Heart right ventricle (tissue), 16 donors: ENCODE results near the gene ITGA8. TPM values are rescaled to one million over a fixed set of nuclear protein-coding genes. Genes with fewer than 3 reads are reported as not detected.

Source experiments
- ATAC-seq, 8 donors: fragments of 200-7000 bp; cut with Tn5 transposase; one replicate each; pipeline ENCODE4 v1.9.1; 2020; ENCODE audit warnings: mild to moderate bottlenecking in 8 of 8, moderate library complexity in 8 of 8, moderate number of reproducible peaks in 1 of 8
- DNase-seq, 2 donors: peaks; one replicate each; pipeline ENCODE4 v3.0.0-alpha.2; 2020
- H3K27ac ChIP-seq, 10 donors: fragments of 200-600 bp; sonication (generic) in 2 of 10; one replicate each; pipeline versions ENCODE4 v1.5.0 to v1.8.0; 2020 to 2022; ENCODE audit warnings: mild to moderate bottlenecking in 3 of 10
- H3K27me3 ChIP-seq, 7 donors: fragments of 200-600 bp; one replicate each; pipeline ENCODE4 v1.8.0; 2021 to 2022; ENCODE audit warnings: mild to moderate bottlenecking in 2 of 7
- H3K36me3 ChIP-seq, 9 donors: fragments of 200-600 bp; sonication (generic) in 1 of 9; one replicate each; pipeline versions ENCODE4 v1.5.0 to v1.8.0; 2020 to 2022; ENCODE audit warnings: mild to moderate bottlenecking in 2 of 9
- H3K4me1 ChIP-seq, 9 donors: fragments of 200-600 bp; sonication (generic) in 1 of 9; one replicate each; pipeline versions ENCODE4 v1.5.0 to v1.8.0; 2020 to 2022; ENCODE audit warnings: mild to moderate bottlenecking in 4 of 9
- H3K4me3 ChIP-seq, 10 donors: fragments of 200-600 bp; sonication (generic) in 2 of 10; one replicate each; pipeline versions ENCODE4 v1.5.0 to v1.8.0; 2020 to 2022; ENCODE audit warnings: mild to moderate bottlenecking in 7 of 10, moderate library complexity in 2 of 10
- H3K9me3 ChIP-seq, 11 donors: fragments of 200-600 bp in 10 of 11; sonication (generic) in 2 of 11; one replicate each; pipeline versions ENCODE4 v1.5.0 to v1.8.0; 2013 to 2022; ENCODE audit warnings: mild to moderate bottlenecking in 2 of 11, control low read depth in 1 of 11, moderate library complexity in 1 of 11
- WGBS, 2 donors: extraction: QIAGEN DNeasy Blood & Tissue Kit; methylation state at CpG; one replicate each; pipeline ENCODE4 v1.1.7; 2013; ENCODE audit warnings: inconsistent platforms in 1 of 2; 5-methylcytosine and 5-hydroxymethylcytosine counted together
- intact Hi-C, 10 donors: fragments of 100-400 bp; cut with DNase I; formaldehyde crosslinking; loops; one replicate each; pipeline versions ENCODE4 v1.11.1 to v1.14.2; 2022
- polyA plus RNA-seq, 2 donors: library from polyadenylated mRNA; stranded (reverse); fragments of 200-250 nt; gene quantifications; one replicate each; pipeline ENCODE4 v1.2.3, GENCODE V29; 2013
- total RNA-seq, 10 donors: library from RNA; stranded (reverse); fragmentation: NEBNext Ultra II Directional in 3 of 10; extraction: Animal tissue kit (Norgen Biotek cat#: 25700) in 3 of 10; gene quantifications; one replicate each; pipeline versions ENCODE4 v1.2.1 to v1.2.4, GENCODE V29; 2021 to 2023
- TF ChIP-seq, protein P1 (sequence below), 9 donors: fragments of 200-600 bp; sonication (generic) in 2 of 9; IDR thresholded peaks; one replicate each; pipeline versions ENCODE4 v1.5.0 to v1.8.0; 2021 to 2022; ENCODE audit warnings: antibody characterized with exemption in 9 of 9, mild to moderate bottlenecking in 5 of 9, moderate library complexity in 1 of 9
- donor health status: Arrhythmogenic right ventricular cardiomyopathy.
- donor health status: ischemic (EF 13 %, LVEDD 7.1; RV severe dilation, severe dysfunction).
- donor health status: healthy with polysubstance abuse.
- donor health status: DM: no; HTN: yes; CAD: no.
- donor health status: DM: no; HTN: no; CAD: no.
- donor health status: ischemic (EF 25% LVEDD 6.9; RV normal size, moderate dysfunction).
- donor health status: ischemic (EF 25% LVEDD 5.7; RV mildly dilated, moderate dysfunction).
- donor health status: healthy.
- donor health status: DM: yes; HTN: yes; CAD: no.
- donor health status: Ischemic cardiomyopathy.
- donor health status: ischemic (EF 35%, LVEDD 5.7; RV mildly dilated, moderate dysfunction).
- donor health status: nonischemic (EF 11% LVEDD 7.7; RV severe dilation, severe dysfunction).
- donor health status: DM: yes; HTN: yes; CAD: no.
- donor health status: PGD.
- donor health status: ischemic (EF 29% LVEDD 5.4; RV normal size, mild dysfunction).
- donor health status: nonischemic (EF 23%, LVEDD 6.1; RV moderate dilation, normal function).

The ITGA8 gene
- total and polyA plus RNA-seq, 12 donors, result 0.62 to 4.2 (median 2.1) TPM

- no peak for ATAC-seq
- Histone ChIP-seq H3K36me3 (no peaks in the 10 kb centered on the region), H3K4me1 (no peaks in the 10 kb centered on the region), H3K27ac (no peak overlapping the region), H3K4me3 (no peak overlapping the region), H3K27me3 (no peaks in the 10 kb centered on the region), H3K9me3 (no peaks in the 10 kb centered on the region)
- intact Hi-C loops, result no loop called here
- no peak for DNase-seq
- TF ChIP-seq, protein P1, sequence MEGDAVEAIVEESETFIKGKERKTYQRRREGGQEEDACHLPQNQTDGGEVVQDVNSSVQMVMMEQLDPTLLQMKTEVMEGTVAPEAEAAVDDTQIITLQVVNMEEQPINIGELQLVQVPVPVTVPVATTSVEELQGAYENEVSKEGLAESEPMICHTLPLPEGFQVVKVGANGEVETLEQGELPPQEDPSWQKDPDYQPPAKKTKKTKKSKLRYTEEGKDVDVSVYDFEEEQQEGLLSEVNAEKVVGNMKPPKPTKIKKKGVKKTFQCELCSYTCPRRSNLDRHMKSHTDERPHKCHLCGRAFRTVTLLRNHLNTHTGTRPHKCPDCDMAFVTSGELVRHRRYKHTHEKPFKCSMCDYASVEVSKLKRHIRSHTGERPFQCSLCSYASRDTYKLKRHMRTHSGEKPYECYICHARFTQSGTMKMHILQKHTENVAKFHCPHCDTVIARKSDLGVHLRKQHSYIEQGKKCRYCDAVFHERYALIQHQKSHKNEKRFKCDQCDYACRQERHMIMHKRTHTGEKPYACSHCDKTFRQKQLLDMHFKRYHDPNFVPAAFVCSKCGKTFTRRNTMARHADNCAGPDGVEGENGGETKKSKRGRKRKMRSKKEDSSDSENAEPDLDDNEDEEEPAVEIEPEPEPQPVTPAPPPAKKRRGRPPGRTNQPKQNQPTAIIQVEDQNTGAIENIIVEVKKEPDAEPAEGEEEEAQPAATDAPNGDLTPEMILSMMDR (IDR thresholded peaks at IDR 0.05), result no peak
- 75 to 77% methylated on average over 4 of the region's 4 CpGs for WGBS, 2 donors
These were observed 190.9 kb downstream of the ITGA8 start for GRCh38 chr10:15528859-15529239.

DNA sequence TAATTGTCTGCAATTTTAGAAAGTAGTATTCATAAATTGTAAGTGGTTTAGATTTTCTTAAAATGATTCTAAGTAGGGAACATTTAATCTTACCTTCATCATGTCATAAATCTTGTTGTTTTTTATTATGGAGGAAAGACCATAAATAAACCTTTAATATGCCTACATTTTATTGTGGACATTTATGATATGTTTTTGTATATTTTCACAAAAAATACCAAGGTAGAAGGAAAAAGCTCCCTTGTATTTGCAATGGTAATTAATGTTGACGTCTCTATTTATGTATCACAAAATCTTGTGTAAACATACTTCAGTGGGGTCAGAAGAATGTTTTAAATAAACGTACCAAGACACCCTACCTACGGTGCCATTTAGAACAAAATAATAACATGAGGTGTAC, 193.0 kb downstream of the ITGA8 start:
- WGBS, 2 donors, result 45 to 56% methylated on average over 3 of the region's 3 CpGs
- Histone ChIP-seq H3K27ac (no peak overlapping the region), H3K4me3 (no peak overlapping the region), H3K27me3 (no peaks in the 10 kb centered on the region), H3K4me1 (no peaks in the 10 kb centered on the region), H3K36me3 (no peaks in the 10 kb centered on the region), H3K9me3 (no peaks in the 10 kb centered on the region)
- TF ChIP-seq, protein P1 (IDR thresholded peaks at IDR 0.05), result no peak
- DNase-seq (no peak), ATAC-seq (no peak)
- intact Hi-C loops, result no loop called here

DNA sequence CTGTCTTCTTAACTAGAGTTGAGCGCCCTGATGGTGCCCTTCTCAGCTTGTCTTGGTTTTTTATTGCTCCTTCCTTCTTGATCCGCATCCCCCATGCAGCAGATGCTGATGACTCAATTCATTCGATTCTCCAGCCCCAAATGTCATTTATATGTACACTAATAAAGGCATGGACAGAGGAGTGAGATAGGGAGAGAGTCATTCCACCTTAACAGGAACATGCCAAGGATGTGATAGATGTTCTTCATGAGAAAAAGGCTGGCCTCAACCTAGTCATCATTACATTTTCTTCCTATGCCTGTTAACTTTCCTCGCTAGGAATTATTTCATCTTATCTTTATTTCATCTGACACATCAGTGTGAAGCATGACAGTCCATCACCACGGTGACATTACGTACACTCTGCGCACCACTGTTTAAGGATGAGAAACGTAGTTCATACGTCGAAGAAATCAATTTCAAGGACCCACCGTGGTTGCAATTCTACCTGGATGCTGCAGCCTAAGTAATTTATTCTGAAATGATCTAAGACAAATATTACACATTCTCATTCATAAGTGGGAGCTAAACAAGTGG, 198.3 kb downstream of the ITGA8 start:
- Histone ChIP-seq H3K4me1 (no peaks in the 10 kb centered on the region), H3K36me3 (no peaks in the 10 kb centered on the region), H3K27me3 (no peaks in the 10 kb centered on the region), H3K27ac (no peak overlapping the region), H3K9me3 (peaks cover 0 to 5% (median 0%) of the 10 kb centered on the region in 11 donors), H3K4me3 (no peak overlapping the region)
- DNase-seq (no peak), ATAC-seq (no peak)
- 87 to 88% methylated on average over 11 of the region's 11 CpGs for WGBS, 2 donors
- intact Hi-C loops, result no loop called here
- TF ChIP-seq, protein P1 (IDR thresholded peaks at IDR 0.05), result no peak

- no peaks in the 10 kb centered on the region for H3K36me3 ChIP-seq
- peak in 1 of 8 donors; percentile 18 for ATAC-seq
- DNase-seq, result no peak
- no peaks in the 10 kb centered on the region for H3K4me1 ChIP-seq
- no peak overlapping the region for H3K27ac ChIP-seq
- H3K9me3 ChIP-seq, result peaks cover 0 to 5% (median 0%) of the 10 kb centered on the region in 11 donors
- no peaks in the 10 kb centered on the region for H3K27me3 ChIP-seq
- WGBS, 2 donors, result 75 to 84% methylated on average over 4 of the region's 4 CpGs
- TF ChIP-seq, protein P1 (IDR thresholded peaks at IDR 0.05), result no peak
- no peak overlapping the region for H3K4me3 ChIP-seq
- intact Hi-C loops, result no loop called here
These were observed 201.5 kb downstream of the ITGA8 start for GRCh38 chr10:15518250-15518649.
